GM20000 (cell line): ENCODE measurements around the gene AXIN1.

ENCODE experiments used
- DNase-seq: peaks from one replicate; pipeline ENCODE4 v3.0.0; 2012; ENCODE audit warnings: low spot score
- CTCF ChIP-seq: IDR thresholded peaks from 2 replicates; pipeline ENCODE4 v1.5.1; 2012; ENCODE audit warnings: mild to moderate bottlenecking, control low read depth; ENCODE audit errors: extremely low read depth, missing control alignments

AXIN1 gene

GRCh38 chr16:284204-285120 lies 68.1 kb downstream of the AXIN1 start:
- no peak for DNase-seq
- no peak for TF ChIP-seq CTCF

DNA sequence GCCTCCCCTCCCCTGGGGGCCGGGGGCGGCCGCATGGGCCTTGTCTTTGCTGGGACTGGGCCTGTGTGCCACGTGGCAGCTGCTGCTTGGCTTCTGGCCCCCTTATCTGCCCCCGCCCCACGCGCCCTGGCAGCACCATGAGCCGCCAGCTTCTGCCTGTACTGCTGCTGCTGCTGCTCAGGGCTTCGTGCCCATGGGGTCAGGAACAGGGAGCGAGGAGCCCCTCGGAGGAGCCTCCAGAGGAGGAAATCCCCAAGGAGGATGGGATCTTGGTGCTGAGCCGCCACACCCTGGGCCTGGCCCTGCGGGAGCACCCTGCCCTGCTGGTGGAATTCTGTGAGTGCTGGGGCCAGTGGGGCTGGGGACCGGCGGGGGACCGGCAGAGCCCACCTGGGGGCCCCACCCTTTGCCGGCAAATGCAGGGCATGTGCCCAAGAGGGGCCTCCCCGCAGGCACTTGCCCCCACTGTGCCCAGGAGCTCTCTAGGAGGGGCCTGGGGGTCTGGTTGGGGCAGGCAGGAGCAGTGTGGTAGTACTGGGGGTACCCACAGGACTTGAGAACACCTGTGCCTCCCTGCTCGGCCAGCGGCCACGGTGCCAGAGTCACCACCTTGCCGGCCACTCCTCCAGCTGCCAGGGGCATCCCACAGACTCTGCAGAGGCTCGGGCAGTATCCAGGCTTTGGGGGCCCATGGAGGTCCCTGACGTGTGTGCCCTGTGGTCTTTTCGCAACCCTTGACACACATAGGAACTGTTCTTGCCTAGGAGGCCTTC lies 69.3 kb downstream of the AXIN1 start, which contains the start of gene PDIA2:
TSS of gene PDIA2 (plus strand) at position 132 of the 773 bp plus-strand sequence. CDS start at position 138, 6 bp downstream.
- TF ChIP-seq CTCF = no peak

DNA sequence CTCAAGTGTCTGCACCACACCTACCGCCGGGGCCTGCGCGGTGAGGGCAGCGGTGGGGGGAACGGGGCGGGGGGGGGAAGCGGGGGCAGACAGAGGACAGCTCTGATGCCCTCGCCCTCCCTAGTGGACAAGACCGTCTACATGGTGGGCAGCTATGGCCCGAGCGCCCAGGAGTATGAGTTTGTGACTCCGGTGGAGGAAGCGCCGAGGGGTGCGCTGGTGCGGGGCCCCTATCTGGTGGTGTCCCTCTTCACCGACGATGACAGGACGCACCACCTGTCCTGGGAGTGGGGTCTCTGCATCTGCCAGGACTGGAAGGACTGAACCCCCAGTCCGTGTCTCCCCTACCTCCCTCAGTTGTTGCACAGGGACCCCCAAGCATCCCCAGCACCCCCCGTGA lies 70.0 kb downstream of the AXIN1 start:
- no peak for DNase-seq

More for the DNA sequence above, 69.3 kb downstream of the AXIN1 start, which contains the start of gene PDIA2:
- no peak for DNase-seq

DNA sequence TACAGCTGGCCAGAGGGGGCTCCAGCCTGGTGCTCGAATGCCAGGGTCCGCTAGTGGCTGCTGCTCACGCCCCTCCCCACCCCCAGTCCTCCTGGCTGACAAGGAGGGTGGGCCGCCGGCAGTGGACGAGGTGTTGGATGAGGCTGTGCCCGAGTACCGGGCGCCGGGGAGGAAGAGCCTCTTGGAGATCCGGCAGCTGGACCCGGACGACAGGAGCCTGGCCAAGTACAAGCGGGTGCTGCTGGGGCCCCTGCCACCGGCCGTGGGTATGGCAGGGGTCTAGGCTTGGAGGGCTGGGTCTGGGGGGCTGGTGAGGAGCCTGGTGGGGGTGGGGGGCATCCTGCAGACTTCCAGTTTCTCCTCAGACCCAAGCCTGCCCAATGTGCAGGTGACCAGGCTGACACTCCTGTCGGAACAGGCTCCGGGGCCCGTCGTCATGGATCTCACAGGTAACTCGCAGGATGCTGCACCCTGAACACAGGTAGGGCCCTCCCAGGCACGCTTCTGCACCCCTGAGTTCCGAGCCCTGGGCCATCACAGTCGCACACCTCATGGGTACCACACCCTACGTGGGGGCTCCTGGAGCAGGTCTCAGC lies 70.8 kb downstream of the AXIN1 start:
- no peak for DNase-seq
- no peak for TF ChIP-seq CTCF

More for the DNA sequence above, 70.0 kb downstream of the AXIN1 start:
- TF ChIP-seq CTCF = no peak

DNA sequence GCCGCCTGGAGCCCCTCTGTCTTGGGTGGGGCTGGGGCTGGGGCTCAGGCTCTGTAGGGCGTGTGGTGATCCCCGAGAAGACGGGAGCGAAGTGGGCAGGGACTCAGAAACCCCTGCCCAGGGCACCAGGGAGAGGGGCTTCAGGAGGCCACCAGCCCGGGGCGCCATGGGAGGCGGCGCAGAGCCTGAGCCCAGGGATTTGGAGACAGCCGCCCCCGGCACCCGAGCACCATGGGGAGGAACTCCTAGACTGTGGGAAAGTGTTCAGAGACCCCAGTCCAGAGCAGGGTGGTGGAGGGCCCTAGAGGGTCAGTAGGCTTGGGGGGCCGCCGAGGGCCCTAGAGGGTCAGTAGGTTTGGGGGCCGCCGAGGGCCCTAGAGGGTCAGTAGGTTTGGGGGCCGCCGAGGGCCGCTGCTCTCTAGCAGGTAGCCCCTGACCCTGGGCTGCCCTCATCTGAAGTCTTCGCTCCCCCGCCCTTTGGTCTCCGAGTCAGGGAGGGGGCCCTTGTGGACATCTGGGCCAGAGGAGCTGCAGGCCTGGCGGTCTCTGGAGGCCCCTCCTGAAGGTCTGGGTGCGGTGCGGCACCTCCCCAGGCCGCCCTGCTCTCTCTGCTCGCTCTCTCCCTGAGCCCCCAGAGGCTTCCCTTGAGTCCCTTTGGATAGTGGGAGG lies 71.4 kb downstream of the AXIN1 start:
- no peak for DNase-seq
- no peak for TF ChIP-seq CTCF

DNA sequence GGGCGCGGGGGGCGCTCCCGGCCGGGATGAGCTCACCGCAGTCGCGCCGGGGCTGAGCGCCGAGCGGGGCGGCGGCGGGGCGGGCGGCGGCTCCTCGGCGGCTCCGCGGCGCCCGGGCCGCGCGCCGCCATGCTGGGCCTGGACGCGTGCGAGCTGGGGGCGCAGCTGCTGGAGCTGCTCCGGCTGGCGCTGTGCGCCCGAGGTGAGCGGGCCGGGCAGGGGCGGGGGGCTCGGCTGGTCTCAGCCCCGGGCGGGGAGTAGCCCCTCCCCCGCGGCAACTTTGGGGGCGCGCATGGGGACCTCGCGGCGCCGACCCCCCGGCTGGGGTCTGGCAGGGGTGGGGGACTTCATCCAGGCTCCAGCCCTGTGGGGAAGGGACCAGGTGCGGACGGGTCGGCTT lies 72.0 kb downstream of the AXIN1 start, which contains the start of gene ARHGDIG:
TSS of gene ARHGDIG (plus strand) at position 40 of the 400 bp plus-strand sequence. CDS start at position 130, 90 bp downstream.
- no peak for TF ChIP-seq CTCF
- DNase-seq = no peak
